ENCODE data around the gene RPL21. TPM values are rescaled to one million over a fixed set of nuclear protein-coding genes. Genes with fewer than 3 reads are reported as not detected.

RPL21 gene
- total RNA-seq, 1 donor from 2014 or later = 1,245 TPM

DNA sequence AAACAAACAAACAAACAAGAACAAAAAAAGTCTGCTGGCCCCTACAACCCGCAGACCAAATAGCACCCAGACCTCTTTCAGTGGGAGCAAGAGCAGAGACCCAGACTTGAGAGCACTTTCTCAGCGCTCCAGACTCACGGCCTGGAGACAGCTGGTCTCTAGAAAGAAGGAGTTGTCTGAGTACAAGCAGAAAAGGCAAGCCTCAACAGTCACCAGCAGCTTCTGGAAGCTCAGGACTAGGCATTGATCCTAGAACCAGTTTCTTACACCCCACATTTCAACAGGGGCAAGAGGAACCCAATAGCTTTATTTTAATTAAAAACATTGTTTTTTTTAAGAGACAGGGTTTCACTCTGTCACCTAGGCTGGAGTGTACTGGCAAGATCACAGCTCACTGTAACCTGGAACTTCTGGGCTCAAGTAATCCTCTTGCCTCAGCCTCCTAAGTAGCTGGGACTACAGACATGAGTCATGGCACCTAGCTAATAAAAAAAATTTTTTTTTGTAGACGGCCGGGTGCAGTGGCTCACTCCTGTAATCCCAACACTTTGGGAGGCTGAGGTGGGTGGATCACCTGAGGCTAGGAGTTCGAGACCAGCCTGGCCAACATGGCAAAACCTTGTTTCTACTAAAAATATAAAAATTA is 49.7 kb downstream of the RPL21 start:
- DNase-seq (ENCODE audit: low read depth) = no peak
- TF ChIP-seq, protein P1, sequence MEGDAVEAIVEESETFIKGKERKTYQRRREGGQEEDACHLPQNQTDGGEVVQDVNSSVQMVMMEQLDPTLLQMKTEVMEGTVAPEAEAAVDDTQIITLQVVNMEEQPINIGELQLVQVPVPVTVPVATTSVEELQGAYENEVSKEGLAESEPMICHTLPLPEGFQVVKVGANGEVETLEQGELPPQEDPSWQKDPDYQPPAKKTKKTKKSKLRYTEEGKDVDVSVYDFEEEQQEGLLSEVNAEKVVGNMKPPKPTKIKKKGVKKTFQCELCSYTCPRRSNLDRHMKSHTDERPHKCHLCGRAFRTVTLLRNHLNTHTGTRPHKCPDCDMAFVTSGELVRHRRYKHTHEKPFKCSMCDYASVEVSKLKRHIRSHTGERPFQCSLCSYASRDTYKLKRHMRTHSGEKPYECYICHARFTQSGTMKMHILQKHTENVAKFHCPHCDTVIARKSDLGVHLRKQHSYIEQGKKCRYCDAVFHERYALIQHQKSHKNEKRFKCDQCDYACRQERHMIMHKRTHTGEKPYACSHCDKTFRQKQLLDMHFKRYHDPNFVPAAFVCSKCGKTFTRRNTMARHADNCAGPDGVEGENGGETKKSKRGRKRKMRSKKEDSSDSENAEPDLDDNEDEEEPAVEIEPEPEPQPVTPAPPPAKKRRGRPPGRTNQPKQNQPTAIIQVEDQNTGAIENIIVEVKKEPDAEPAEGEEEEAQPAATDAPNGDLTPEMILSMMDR (IDR thresholded peaks at IDR 0.05; ENCODE audit: insufficient read depth, low read length, poor library complexity, severe bottlenecking) = no peak
- H3K27me3 ChIP-seq (ENCODE audit: control insufficient read depth, insufficient read depth, low read length) = no peaks in the 10 kb centered on the region
- no peak overlapping the region for H3K4me3 ChIP-seq (ENCODE audit: low read depth, low read length)
- H3K36me3 ChIP-seq (ENCODE audit: control insufficient read depth, insufficient read depth, low read length) = no peaks in the 10 kb centered on the region

DNA sequence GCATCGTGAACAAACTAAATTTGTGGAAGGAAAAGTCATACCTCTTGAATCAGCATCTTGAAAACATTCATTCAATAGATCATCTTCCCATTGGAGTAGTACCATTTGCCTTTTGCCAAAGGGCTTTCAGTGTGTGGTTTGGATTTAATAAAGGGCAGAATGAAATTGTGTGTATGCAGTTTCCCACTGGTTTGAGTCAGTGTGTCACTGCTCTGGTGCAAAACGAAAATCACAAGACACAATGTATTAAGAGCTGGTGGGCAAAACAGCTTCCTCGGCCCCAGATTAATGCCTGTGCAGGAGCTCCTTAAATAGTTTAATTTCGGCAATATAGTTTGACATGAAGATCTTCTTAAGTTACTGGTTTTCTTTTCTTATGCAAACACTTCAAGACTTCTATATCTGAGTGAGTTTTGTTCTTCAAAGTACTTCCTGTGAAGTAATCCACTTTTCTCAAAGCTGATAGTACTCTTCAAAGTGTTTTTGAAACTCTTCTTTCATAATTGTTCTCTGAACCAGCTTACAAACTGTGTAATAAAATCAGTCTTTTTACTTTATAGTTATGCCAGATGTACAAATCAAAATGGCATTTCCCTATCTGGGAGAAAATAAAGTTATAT is 51.4 kb downstream of the RPL21 start:
- DNase-seq (ENCODE audit: low read depth) = no peak
- TF ChIP-seq, protein P1 (IDR thresholded peaks at IDR 0.05; ENCODE audit: insufficient read depth, low read length, poor library complexity, severe bottlenecking) = no peak
- no peaks in the 10 kb centered on the region for H3K36me3 ChIP-seq (ENCODE audit: control insufficient read depth, insufficient read depth, low read length)

DNA sequence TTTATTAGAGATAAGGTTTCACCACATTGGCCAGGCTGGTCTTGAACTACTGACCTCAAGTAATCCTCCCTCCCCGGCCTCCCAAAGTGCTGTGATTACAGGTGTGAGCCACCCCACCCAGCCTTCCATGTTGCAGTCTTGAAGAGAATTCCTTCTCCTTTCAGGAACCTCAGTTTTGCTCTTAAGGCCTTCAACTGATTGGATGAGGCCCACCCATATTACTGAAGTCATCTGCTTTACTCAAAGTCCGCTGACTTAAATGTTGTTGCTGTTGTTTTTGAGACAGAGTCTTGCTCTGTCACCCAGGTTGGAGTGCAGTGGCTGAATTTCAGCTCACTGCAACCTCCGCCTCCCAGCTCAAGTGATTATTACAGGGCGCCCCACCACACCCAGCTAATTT is 52.7 kb downstream of the RPL21 start:
- Histone ChIP-seq H3K4me3 (ENCODE audit: low read depth, low read length) (no peak overlapping the region), H3K27me3 (ENCODE audit: control insufficient read depth, insufficient read depth, low read length) (no peaks in the 10 kb centered on the region), H3K36me3 (ENCODE audit: control insufficient read depth, insufficient read depth, low read length) (no peaks in the 10 kb centered on the region)
- TF ChIP-seq, protein P1 (IDR thresholded peaks at IDR 0.05; ENCODE audit: insufficient read depth, low read length, poor library complexity, severe bottlenecking) = no peak
- no peak for DNase-seq (ENCODE audit: low read depth)

More for the DNA sequence above, 51.4 kb downstream of the RPL21 start:
- no peaks in the 10 kb centered on the region for H3K27me3 ChIP-seq (ENCODE audit: control insufficient read depth, insufficient read depth, low read length)
- H3K4me3 ChIP-seq (ENCODE audit: low read depth, low read length) = no peak overlapping the region

DNA sequence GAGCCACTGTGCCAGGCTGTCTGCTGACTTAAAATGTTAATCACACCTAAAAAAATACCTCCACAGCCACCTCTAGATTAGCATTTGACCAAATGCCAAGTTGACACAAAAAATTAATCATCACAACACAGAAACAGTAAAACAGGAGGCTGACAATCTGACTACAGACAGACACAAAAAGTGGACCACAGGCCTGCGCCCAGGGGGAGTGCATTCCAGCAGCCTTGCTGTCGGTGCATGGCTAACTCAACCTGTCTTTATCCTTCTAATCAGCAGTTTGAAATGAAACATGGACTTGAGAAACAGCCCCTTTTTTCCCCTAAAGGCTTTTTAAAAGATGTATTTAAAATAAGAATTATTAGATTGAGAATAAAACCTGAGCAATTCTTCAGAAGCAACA is 53.3 kb downstream of the RPL21 start:
- TF ChIP-seq, protein P1 (IDR thresholded peaks at IDR 0.05; ENCODE audit: insufficient read depth, low read length, poor library complexity, severe bottlenecking) = no peak
- Histone ChIP-seq H3K27me3 (ENCODE audit: control insufficient read depth, insufficient read depth, low read length) (no peaks in the 10 kb centered on the region), H3K36me3 (ENCODE audit: control insufficient read depth, insufficient read depth, low read length) (no peaks in the 10 kb centered on the region), H3K4me3 (ENCODE audit: low read depth, low read length) (no peak overlapping the region)
- DNase-seq (ENCODE audit: low read depth) = no peak

Other genes with a start within 250 kb of the RPL21 start
- 13.8 and 17.5 TPM in 2 replicates for gene USP12, start 79.7 kb upstream of the RPL21 start, total RNA-seq
- 1.6 and 2.6 TPM in 2 replicates for gene RASL11A, start 19.3 kb downstream of the RPL21 start, total RNA-seq
- gene GTF3A, start 173.1 kb downstream of the RPL21 start, total RNA-seq = 177 and 206 TPM in 2 replicates
- gene MTIF3, start 199.0 kb downstream of the RPL21 start, total RNA-seq = 44.8 and 105 TPM in 2 replicates

Measured in kidney epithelial cell (primary cell).